Stimulated activated CD4-positive, alpha-beta T cell treated with anti-CD3 and anti-CD28 coated beads, Interleukin-12 subunit alpha, Interleukin-12 subunit beta, amount 100 ng/mL, for 24 hours (primary cell): ENCODE results near the gene IRF8.
A peak's percentile ranks its signal among the peaks of the same experiment; 100 is the strongest.
"Not testable (repeated sequence)": the region's sequence is repeated elsewhere in the genome, so short reads cannot be mapped to it uniquely, and the experiment has no call there.

Source experiments
- DNase-seq, 2 experiments: peaks; one replicate each; pipeline ENCODE4 v3.0.0-alpha.2; 2020; ENCODE audit warnings: low read depth in 2 of 2

IRF8 gene

DNA sequence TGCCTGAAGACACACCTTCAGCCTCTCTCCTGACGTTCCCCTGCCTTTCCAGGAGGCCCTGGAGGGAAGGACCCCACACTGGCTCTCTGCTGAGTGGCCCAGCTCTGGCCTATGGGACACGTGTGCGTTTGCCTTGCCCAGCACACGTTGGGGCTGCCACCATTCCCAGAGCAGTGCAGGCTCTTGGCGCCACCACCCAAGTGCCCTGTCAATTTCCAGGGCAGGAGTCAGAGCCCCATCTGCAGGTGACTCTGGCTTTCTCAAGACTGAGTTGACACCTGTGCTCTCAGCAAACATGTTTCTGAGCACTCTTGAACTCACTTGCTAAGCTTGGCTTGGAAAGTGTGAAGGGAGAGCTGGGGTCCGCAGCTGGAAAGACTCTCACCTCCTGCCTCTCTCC, 4.7 kb upstream of the IRF8 start:
- DNase-seq, result no peak

GRCh38 chr16:85897382-85897781, 1.6 kb upstream of the IRF8 start:
- DNase-seq, result no peak

DNA sequence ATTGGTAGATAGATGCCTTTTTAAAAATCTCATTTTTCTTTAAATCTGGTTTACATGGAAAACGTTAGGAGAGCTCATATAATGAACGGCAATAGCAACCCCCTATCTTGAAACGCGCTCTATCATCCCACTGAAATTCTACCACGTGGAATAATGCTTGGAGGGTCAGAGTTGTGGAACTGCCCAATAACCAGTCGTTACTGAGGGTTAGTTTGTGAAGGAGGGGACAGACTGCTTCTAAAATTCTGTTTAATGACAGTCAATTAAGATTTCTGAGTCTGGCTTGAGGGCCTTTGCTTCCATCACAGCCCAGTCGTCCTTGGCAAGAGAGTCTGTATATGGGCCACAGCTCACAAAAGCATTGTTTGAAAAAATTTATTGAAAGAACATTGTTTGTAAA, 482 bp downstream of the IRF8 start:
- DNase-seq, result no peak

DNA sequence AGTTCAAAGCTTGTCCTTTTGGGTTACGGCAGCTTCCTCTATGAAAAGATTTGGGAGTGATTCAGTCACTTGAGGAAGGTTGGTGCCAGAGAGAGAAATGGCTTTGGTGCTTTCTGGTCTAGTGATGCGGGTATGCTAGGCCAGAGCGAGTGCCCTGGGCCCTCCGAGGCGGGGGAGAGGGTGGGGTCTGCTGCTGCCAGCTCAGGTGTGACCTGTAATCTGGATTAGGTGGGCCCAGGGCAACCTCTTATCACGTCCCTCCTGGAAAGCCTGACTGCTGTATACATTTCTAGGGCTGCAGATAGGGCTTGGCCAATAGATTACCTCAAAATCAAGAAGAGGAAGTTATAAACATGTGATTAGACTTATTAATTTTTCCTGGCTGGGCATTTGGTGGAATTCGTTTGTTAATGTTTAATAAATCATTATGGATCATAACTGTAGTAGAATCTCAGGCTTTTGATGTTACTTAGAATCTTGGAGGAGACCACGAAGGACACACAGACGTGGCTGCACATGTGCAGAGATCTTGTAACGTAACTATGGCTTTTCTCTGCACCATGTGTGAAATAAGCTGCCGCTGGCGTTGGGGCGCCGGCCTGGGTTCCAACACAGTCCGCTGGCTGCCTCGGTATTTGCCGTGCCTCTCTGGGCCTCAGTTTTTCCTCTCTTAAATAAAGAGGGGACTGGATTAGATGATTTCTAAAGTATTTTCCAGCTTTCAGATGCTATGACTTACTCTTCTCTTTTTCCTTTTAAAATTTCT, 1.2 kb downstream of the IRF8 start:
- DNase-seq, result no peak

GRCh38 chr16:85901110-85901509, 2.1 kb downstream of the IRF8 start:
- no peak for DNase-seq

DNA sequence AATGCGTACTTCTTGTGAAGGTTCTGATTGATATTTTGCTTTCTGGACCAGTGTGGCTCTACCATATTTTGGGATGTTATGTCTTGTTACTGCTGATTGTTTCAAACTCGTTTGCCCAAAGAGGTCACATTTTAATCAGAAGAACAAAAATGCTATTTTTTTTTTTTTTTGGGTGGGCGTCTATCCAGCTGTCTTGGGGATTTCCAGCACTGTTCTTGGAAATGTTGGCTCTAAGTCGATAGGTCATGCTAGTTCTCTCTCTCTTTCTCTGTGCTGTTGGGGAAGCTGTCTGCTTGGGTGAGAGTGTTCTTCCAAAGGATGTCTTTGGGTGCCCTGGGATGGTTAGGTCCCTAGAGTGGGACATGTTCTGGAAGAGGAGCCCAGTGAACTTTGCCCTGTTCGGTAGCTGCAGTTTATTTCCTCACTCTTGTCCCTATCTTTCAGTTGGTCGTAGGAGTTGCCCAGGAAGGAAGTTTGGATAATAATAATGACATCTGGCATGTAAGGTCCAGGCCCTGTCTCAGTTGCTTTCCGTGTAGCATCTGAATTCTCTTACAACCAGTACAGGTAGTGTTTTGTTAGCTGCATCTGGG, 2.9 kb downstream of the IRF8 start:
- no peak for DNase-seq

GRCh38 chr16:85902366-85903155, 3.6 kb downstream of the IRF8 start:
- DNase-seq, result peak in 1 of 2 experiments; percentile 58

DNA sequence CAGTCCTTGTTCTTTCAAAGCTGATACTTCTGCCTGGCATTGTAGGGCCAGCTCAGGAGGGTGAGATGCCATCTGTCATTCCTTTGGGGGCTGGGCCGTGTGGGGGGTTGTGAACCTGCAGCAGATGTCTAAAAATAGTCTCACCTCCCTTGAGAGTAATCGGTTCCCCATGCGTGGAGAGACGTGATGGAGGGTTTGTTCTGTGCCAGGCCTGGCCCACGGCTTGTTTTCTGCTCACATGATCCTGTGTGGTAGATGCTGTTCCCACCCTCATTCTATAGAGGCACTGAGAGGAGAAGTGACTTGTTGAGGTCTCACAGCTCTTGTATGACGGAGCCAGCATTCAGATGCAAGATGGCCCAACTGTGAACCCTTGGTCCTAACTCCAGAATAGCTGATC, 4.6 kb downstream of the IRF8 start:
- no peak for DNase-seq

- DNase-seq, result no peak
Measured at GRCh38 chr16:85905110-85906095, 6.4 kb downstream of the IRF8 start.

- no peak for DNase-seq
Measured at GRCh38 chr16:85906349-85906748, 7.4 kb downstream of the IRF8 start.

GRCh38 chr16:85907231-85907630, 8.3 kb downstream of the IRF8 start:
- not testable (repeated sequence) for DNase-seq

DNA sequence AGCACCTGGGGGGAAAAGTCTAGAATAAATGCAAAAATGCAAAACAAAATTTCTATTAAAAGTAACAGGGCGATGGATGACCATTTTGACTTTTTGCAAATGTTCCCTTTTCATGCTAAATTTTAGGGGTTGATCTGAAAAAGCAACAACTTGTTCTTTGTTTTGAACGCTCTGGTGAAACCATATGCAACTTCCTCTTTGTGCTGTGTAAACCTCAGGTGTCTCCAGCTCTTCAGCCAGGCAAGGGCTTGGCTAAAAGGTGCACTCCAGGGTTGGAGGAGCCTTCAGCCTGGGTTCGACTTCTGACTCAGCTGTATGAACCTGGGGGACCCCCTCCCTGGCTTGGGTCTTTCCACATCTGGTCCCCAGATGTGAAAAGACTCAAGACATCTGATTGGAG, 9.5 kb downstream of the IRF8 start:
- DNase-seq, result no peak

DNA sequence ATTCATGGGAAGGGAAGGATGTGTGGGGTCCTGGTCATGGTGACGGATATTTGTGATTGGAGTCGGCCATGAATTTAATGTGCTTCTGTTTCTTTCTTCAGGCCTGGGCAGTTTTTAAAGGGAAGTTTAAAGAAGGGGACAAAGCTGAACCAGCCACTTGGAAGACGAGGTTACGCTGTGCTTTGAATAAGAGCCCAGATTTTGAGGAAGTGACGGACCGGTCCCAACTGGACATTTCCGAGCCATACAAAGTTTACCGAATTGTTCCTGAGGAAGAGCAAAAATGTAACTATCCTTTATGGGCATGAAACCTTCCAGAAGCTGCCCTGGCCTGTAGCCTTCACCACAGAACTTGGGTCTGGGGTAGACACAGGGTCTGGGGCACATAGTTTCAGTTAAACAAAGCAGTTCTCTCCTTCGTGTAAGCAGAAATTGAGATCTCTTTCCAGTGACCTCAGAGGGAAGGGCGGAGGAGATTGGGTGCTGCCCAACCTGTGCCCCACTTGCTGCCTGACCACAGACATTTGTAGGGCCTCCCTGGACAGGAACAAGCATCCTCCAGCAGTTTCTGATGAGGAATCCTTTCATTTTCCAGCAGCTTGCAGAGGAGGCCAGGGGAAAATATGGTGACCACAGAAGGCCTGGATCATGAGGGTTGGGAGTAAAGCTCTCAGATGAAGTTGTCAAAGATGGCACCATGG, 10.1 kb downstream of the IRF8 start:
- DNase-seq, result no peak

- DNase-seq, result no peak
Measured at GRCh38 chr16:85909932-85910853, 11.2 kb downstream of the IRF8 start.

DNA sequence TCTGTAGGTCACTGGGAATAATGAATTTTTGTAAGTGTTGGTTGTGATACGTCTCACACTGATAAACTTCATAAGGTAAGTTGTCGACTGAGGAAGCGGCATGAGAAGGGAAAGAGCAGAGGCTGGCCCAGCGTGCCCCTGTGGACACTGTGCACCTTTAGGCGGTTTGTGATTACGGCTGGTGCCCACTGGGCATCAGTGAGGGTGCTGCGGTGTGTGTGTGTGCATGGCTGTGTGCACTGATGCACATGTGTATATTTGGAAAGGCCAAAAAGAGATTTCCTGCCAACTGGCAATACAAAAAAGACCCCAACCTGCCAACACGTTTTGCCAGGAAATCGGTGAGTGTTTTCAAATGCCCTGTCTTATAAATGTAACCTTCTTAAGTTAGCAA, 11.9 kb downstream of the IRF8 start:
- no peak for DNase-seq

DNA sequence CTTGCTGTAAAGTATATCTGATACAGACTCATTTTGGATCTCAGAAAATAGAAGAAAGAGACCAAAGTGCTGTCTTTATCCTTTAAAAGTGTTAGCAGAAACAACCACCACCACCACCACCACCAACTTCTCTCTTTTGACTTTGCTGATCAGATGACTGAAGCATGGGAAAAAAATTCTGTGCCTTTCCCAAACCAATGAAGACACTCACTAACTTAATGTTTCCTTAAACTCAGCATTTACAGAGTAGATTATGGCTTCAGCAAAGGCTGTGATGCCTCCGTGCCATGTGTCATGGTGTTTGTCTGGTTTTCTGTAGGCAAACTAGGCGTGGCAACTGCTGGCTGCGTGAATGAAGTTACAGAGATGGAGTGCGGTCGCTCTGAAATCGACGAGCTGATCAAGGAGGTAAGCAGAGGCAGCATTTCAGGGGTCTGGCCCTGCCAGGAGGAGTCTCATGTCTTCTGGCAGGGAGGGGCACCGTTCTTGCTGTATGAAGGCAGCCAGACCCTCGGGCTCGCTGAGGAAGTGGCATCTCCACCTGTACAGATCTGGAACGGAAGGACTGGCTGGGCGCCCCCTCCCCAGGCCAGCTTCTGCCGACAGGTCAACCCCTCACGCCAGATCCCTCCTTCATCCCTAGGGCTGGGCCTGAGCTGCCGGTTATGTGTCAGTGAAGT, 12.4 kb downstream of the IRF8 start:
- no peak for DNase-seq

DNA sequence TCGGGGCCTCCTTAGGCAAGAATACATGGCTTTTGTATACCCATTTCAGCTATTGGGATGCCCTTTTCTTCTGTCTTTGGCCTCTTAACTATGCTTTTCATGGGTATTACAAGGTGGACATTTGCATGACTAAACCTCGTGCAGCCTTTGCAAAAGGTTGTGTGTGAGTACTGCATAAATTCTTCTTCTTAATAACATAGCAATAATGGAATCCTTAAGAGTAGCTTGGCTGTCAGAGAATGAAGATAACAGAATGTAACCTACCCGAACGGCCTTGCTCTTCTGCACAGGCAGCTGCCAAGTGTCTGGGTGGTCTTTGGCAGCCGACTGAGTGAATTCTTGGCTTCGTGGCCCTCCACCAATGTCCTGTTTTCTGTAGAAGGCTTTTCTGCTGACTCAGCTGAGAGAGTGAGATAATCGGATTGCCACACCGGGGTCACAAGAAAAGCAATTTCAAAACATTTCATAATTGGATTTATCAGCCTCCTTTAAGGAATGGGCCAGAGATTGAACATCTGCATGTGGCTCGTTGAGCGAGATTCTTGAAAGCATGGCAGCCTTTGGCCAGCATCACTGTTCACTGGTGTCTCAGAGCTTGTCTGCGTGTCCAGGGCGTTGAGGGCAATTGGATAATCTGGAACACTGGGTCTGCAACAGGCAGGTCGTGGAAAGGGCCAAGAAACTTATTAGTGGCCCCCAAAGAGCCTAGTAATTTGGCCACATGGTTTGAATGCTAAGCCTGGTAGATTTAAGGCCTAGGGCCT, 13.4 kb downstream of the IRF8 start:
- DNase-seq, result no peak

GRCh38 chr16:85913141-85913601, 14.2 kb downstream of the IRF8 start:
- DNase-seq, result no peak
